ENCODE data around the gene NINJ2.
A peak's percentile ranks its signal among the peaks of the same experiment; 100 is the strongest.

The NINJ2 gene

DNA sequence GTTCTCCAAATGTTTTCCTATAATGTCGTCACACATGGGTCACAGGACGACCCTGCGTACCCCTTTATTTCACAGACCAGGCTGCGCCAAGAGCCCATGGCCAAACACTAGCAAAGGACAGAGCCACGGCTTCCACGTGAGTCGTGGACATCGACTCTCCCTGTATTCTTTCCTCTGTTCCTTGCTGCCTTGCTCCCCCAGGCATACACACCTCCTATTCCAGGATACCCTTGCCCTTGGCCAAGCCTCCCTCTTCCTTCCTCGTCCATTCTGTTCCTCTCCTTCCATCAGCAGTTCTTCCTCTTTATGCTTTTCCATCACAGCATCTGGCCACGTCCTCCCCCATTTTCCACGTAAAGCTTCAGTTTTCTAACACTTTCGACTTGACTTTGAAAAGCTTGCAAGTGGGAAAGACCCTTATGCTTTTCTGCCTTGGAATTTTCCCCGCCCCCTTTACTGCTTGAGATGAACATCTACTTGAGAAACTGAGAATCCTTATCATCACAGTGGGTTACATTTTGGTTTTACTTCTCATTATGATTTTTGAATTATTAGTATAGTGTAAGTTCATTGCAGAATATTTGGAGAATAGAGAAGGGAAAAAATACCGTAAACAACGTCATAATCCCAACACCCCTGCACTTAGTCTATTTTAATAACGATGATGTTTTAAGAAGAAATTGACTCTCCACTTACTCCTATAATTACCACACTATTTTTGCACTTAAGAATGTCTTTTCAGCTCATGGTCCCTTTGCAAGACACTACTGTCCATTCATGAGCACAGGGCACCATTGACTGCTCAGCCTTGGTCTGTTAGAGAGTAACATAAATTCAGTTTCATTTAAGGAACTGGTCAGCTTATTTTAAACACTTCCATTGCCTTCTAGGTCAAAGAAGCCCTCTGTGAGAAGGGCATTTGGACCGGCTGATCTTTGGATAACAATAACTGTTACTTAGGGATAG, 15.8 kb upstream of the NINJ2 start:
- no peak for DNase-seq (ENCODE audit: extremely low read depth, insufficient read length)
- TF ChIP-seq, protein P1, sequence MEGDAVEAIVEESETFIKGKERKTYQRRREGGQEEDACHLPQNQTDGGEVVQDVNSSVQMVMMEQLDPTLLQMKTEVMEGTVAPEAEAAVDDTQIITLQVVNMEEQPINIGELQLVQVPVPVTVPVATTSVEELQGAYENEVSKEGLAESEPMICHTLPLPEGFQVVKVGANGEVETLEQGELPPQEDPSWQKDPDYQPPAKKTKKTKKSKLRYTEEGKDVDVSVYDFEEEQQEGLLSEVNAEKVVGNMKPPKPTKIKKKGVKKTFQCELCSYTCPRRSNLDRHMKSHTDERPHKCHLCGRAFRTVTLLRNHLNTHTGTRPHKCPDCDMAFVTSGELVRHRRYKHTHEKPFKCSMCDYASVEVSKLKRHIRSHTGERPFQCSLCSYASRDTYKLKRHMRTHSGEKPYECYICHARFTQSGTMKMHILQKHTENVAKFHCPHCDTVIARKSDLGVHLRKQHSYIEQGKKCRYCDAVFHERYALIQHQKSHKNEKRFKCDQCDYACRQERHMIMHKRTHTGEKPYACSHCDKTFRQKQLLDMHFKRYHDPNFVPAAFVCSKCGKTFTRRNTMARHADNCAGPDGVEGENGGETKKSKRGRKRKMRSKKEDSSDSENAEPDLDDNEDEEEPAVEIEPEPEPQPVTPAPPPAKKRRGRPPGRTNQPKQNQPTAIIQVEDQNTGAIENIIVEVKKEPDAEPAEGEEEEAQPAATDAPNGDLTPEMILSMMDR (IDR thresholded peaks at IDR 0.05; ENCODE audit: insufficient read depth, low read length, poor library complexity, severe bottlenecking), result no peak
- H3K27me3 ChIP-seq (replicated peaks; ENCODE audit: control insufficient read depth, insufficient read depth, low read length), result no peaks in the 10 kb centered on the region
- no peaks in the 10 kb centered on the region for H3K36me3 ChIP-seq (ENCODE audit: control insufficient read depth, insufficient read depth, low read length)
- H3K4me3 ChIP-seq (replicated peaks; ENCODE audit: low read depth, low read length), result peak overlapping the region; percentile 26

DNA sequence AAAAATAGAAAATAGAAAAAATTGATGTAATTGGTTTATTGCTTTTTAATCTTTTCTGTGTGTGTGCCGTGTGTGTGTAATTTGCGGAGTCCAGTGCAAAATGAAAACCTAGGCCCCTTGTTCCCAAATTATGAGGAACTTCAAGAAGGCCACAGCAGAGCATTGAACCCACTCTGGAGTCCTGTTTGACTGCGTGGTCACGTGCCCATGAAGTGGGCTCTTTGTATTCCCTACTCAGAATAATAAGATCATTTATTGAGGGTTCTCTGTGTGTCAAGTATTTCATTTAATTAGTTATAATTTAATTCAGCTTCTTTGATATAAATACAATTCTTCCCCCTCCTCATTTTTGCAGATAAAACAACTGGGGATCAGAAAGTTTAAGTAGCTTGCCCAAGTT, 12.3 kb upstream of the NINJ2 start:
- TF ChIP-seq, protein P1 (IDR thresholded peaks at IDR 0.05; ENCODE audit: insufficient read depth, low read length, poor library complexity, severe bottlenecking), result no peak
- Histone ChIP-seq H3K4me3 (replicated peaks; ENCODE audit: low read depth, low read length) (no peak overlapping the region), H3K36me3 (ENCODE audit: control insufficient read depth, insufficient read depth, low read length) (no peaks in the 10 kb centered on the region), H3K27me3 (replicated peaks; ENCODE audit: control insufficient read depth, insufficient read depth, low read length) (no peaks in the 10 kb centered on the region)
- no peak for DNase-seq (ENCODE audit: extremely low read depth, insufficient read length)

DNA sequence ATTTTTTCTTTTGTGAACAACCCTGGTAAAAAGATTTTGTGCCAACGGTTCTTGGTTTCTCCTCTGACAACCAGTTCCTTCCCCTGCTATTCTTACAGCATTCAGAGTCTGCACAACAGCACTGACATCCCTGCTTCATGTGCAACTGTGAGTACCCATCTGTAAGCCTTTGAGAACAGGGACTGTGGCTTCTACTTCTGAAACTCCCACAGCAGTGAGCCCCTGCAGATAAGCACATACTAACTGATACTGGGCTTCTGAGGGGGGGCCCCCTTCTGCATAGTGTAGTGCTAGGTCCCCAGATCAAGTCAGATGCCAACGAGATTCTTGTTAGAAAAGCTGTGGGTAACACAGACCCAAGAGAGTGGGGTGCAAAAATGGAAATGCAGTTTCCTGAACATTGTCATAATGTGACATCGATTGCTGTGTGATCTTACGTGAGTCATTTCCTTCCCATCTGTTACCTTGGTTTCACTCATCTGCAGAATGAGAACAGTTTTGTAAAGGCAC, 11.1 kb upstream of the NINJ2 start:
- no peaks in the 10 kb centered on the region for H3K27me3 ChIP-seq (replicated peaks; ENCODE audit: control insufficient read depth, insufficient read depth, low read length)
- DNase-seq (ENCODE audit: extremely low read depth, insufficient read length), result peak; percentile 84
- H3K4me3 ChIP-seq (replicated peaks; ENCODE audit: low read depth, low read length), result peak overlapping the region; percentile 29
- TF ChIP-seq, protein P1 (IDR thresholded peaks at IDR 0.05; ENCODE audit: insufficient read depth, low read length, poor library complexity, severe bottlenecking), result no peak
- H3K36me3 ChIP-seq (ENCODE audit: control insufficient read depth, insufficient read depth, low read length), result no peaks in the 10 kb centered on the region

DNA sequence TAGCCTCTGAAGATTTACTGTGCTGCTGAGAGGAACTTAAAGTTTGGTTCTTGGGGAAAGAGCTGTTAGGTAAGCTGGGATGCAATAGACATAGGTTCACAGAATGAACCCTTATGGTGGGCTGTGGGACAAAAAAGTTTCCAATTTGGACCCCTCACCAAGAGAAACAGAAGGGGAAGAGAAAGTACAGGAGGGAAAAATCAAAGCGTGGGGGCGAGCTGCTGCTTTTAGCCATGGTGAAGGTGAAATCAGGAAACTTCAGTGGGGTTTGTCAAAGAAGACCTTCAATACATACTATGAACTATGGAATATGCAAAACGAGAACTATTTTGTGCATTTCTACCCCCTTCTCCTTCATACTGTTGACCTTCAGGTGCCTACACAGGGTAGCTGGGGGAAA, 10.6 kb upstream of the NINJ2 start:
- H3K27me3 ChIP-seq (replicated peaks; ENCODE audit: control insufficient read depth, insufficient read depth, low read length), result no peaks in the 10 kb centered on the region
- H3K36me3 ChIP-seq (ENCODE audit: control insufficient read depth, insufficient read depth, low read length), result no peaks in the 10 kb centered on the region
- DNase-seq (ENCODE audit: extremely low read depth, insufficient read length), result no peak
- peak overlapping the region; percentile 29 for H3K4me3 ChIP-seq (replicated peaks; ENCODE audit: low read depth, low read length)
- TF ChIP-seq, protein P1 (IDR thresholded peaks at IDR 0.05; ENCODE audit: insufficient read depth, low read length, poor library complexity, severe bottlenecking), result no peak

DNA sequence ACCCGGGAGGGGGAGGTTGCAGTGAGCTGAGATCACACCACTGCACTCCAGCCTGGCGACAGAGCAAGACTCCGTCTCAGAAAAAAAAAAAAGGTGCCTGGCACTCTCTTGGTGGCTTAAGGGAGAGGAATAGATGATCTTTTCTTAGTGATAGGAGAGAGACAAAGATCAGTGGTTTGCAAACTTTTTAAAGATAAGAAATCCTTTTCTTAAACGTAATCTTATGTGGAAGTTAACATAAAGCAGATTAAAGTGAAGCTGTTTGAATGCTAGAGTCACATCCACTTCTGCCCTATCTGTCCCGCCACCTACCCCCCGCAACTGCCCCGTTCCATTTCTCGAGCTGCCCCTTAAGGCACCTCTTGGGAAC, 6.3 kb upstream of the NINJ2 start:
- DNase-seq (ENCODE audit: extremely low read depth, insufficient read length), result no peak
- Histone ChIP-seq H3K27me3 (replicated peaks; ENCODE audit: control insufficient read depth, insufficient read depth, low read length) (no peaks in the 10 kb centered on the region), H3K36me3 (ENCODE audit: control insufficient read depth, insufficient read depth, low read length) (no peaks in the 10 kb centered on the region), H3K4me3 (replicated peaks; ENCODE audit: low read depth, low read length) (no peak overlapping the region)
- TF ChIP-seq, protein P1 (IDR thresholded peaks at IDR 0.05; ENCODE audit: insufficient read depth, low read length, poor library complexity, severe bottlenecking), result no peak
